ENCODE data around the gene RPS19BP1. TPM values are rescaled to one million over a fixed set of nuclear protein-coding genes. Genes with fewer than 3 reads are reported as not detected.
A peak's percentile ranks its signal among the peaks of the same experiment; 100 is the strongest.

The RPS19BP1 gene
- total and polyA plus RNA-seq, 2 of the 8 experiments (the other 6 are each of a cell fraction or from before 2014, with no cell fraction given) = 77.9 to 97.9 TPM

DNA sequence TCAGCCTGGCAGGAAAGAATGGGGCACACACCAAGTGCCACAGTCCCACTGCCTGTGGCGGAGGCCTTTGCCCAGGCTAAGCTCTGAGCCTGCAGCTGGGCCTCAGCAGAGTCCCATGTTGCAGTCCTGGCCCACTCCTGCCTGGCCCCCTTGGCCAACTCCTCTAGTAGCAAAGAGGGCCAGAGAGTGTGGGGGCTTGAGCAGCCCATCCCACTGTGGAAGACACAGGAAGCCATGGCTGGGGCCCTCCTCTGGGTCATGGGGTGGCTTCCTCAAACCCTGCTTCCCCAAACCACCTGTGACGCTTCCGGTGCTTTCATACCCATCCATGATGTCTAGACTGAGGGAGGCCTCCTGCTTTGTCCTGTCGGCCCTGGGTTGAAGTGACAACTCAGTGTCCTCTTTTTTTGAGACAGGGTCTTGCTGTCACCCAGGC lies 5.8 kb downstream of the RPS19BP1 start:
- no peak for DNase-seq (ENCODE audit: low read depth in 1 of 2, low spot score in 2 of 2)
- Histone ChIP-seq H4K8ac (ENCODE audit: extremely low read depth, insufficient read depth, low read length) (no peak overlapping the region), H3K79me1 (ENCODE audit: low read depth, low read length) (peaks cover 3% of the 10 kb centered on the region; the same call in 1 of the 2 replicates), H2AFZ (ENCODE audit: low read length) (no peak overlapping the region), H3K4me1 (replicated peaks in 1 of 4; ENCODE audit: control insufficient read depth in 3 of 4, insufficient read depth in 4 of 4, low read length in 3 of 4) (peaks cover 4 to 24% (median 7%) of the 10 kb centered on the region in 4 experiments), H3K4ac (replicated peaks; ENCODE audit: insufficient read length, low read depth, low read length) (no peak overlapping the region), H3K23ac (ENCODE audit: insufficient read length) (no peak overlapping the region), H2AK5ac (ENCODE audit: low read depth, low read length) (no peak overlapping the region), H3K79me2 (ENCODE audit: control insufficient read depth in 1 of 2, insufficient read depth in 2 of 2, low read length in 2 of 2) (peaks cover 0 to 25% of the 10 kb centered on the region in 2 experiments; a peak in 3 of 4 replicates), H2BK20ac (ENCODE audit: low read length) (no peak overlapping the region), H3K27ac (ENCODE audit: low read depth, low read length) (no peak overlapping the region), H3K9me3 (ENCODE audit: insufficient read depth in 2 of 2, low read depth in 1 of 2, low read length in 1 of 2) (no peaks in the 10 kb centered on the region), H4K91ac (replicated peaks; ENCODE audit: insufficient read length, low read length) (no peak overlapping the region), H3K4me3 (ENCODE audit: extremely low read depth in 1 of 4, insufficient read depth in 2 of 4, low read depth in 3 of 4, low read length in 4 of 4) (no peak overlapping the region), H3K27me3 (replicated peaks in 1 of 4; ENCODE audit: control insufficient read depth in 3 of 4, extremely low read depth in 1 of 4, insufficient read depth in 3 of 4, low read length in 3 of 4) (no peaks in the 10 kb centered on the region), H4K20me1 (replicated peaks in 1 of 2; ENCODE audit: control insufficient read depth in 1 of 2, insufficient read depth in 2 of 2, low read length in 2 of 2) (peaks cover 34 to 53% of the 10 kb centered on the region in 2 experiments), H3K23me2 (ENCODE audit: low read depth, low read length) (peaks cover under 1% of the 10 kb centered on the region), H3K56ac (replicated peaks; ENCODE audit: insufficient read length, low read depth, low read length) (no peak overlapping the region), H2BK15ac (ENCODE audit: low read length) (no peak overlapping the region), H3K18ac (ENCODE audit: extremely low read depth, low read length) (no peak overlapping the region), H3K9ac (replicated peaks in 1 of 4; ENCODE audit: extremely low read depth in 1 of 4, low read depth in 3 of 4, low read length in 3 of 4) (no peak overlapping the region), H2BK120ac (replicated peaks; ENCODE audit: low read depth, low read length) (no peak overlapping the region), H3K4me2 (ENCODE audit: insufficient read depth in 1 of 2, low read depth in 2 of 2, low read length in 2 of 2) (no peak overlapping the region), H3K36me3 (ENCODE audit: control insufficient read depth in 2 of 4, insufficient read depth in 4 of 4, low read length in 3 of 4) (peaks cover 20 to 34% (median 30%) of the 10 kb centered on the region in 4 experiments), H4K5ac (ENCODE audit: insufficient read length, low read depth, low read length) (no peak overlapping the region), H2BK5ac (ENCODE audit: low read depth, low read length) (no peak overlapping the region), H2BK12ac (ENCODE audit: low read depth, low read length) (no peak overlapping the region), H3K14ac (ENCODE audit: insufficient read length) (no peak overlapping the region)
- TF ChIP-seq POLR2A (IDR thresholded peaks at IDR 0.05; ENCODE audit: control extremely low read depth in 1 of 2, low read depth in 2 of 2, low read length in 2 of 2) = peak in 1 of 2 experiments; percentile 54; a peak in 2 of 3 replicates
- TF ChIP-seq EZH2 (IDR thresholded peaks at IDR 0.05; ENCODE audit: low read depth, low read length, severe bottlenecking) = no peak
- TF ChIP-seq POLR2AphosphoS5 (IDR thresholded peaks at IDR 0.05; ENCODE audit: low read depth, low read length) = peak; percentile 58
- no peak for TF ChIP-seq EGR1 (IDR thresholded peaks at IDR 0.05; ENCODE audit: borderline replicate concordance, low read depth, low read length)
- 86% methylated on average over 4 of the region's 4 CpGs; no CpG with 5 or more reads in 1 of the 2 experiments for WGBS, 2 experiments (ENCODE audit: extremely low coverage in 1 of 2, insufficient coverage in 1 of 2, insufficient read length in 1 of 2, insufficient replicate concordance in 2 of 2, low coverage in 1 of 2, low lambda C conversion rate in 2 of 2, missing lambda C conversion rate in 1 of 2)
- no peak for FAIRE-seq
- CTCF ChIA-PET (ENCODE audit: partially characterized antibody) = interaction anchor here (0.6 to 21.9 kb wide), 3 partner anchors 12 to 141 kb away, joined by 3 to 361 read pairs (median 150); partner anchors contain the start of gene MIEF1
- POLR2A ChIA-PET (ENCODE audit: partially characterized antibody) = interaction anchor here (1.0 to 8.9 kb wide), 8 partner anchors 10 to 353 kb away, joined by 3 to 72 read pairs (median 4); no protein-coding TSS in a partner anchor
